NCI-H345 (cell line): Measurements from ENCODE around the gene ATP2A2.
"Not testable (repeated sequence)": the region's sequence is repeated elsewhere in the genome, so short reads cannot be mapped to it uniquely, and the experiment has no call there.

Experiments
- DNase-seq: peaks from one replicate; lab custom pipeline; 2025; lab: John Stamatoyannopoulos, UW

Gene ATP2A2

GRCh38 chr12:110280779-110281548 is at the start of gene ATP2A2:
Gene ATP2A2 (plus strand): TSS chr12:110281247. CDS start chr12:110281790, 543 bp downstream.
- peak; percentile 95 for DNase-seq

- no peak for DNase-seq
Measured at GRCh38 chr12:110233212-110233903, 47.7 kb upstream of the ATP2A2 start.

- DNase-seq = no peak
Measured at GRCh38 chr12:110234331-110234751, 46.7 kb upstream of the ATP2A2 start.

GRCh38 chr12:110234755-110235154 is 46.3 kb upstream of the ATP2A2 start:
- DNase-seq = no peak

GRCh38 chr12:110235383-110235782 is 45.7 kb upstream of the ATP2A2 start:
- DNase-seq = no peak

GRCh38 chr12:110243227-110243626 is 37.8 kb upstream of the ATP2A2 start:
- no peak for DNase-seq

- no peak for DNase-seq
Measured at GRCh38 chr12:110244372-110244771, 36.7 kb upstream of the ATP2A2 start.

- no peak for DNase-seq
Measured at GRCh38 chr12:110244829-110245228, 36.2 kb upstream of the ATP2A2 start.

GRCh38 chr12:110245369-110245772 is 35.7 kb upstream of the ATP2A2 start:
- DNase-seq = no peak

- no peak for DNase-seq
Measured at GRCh38 chr12:110246636-110247339, 34.3 kb upstream of the ATP2A2 start.

- no peak for DNase-seq
Measured at GRCh38 chr12:110247340-110248095, 33.5 kb upstream of the ATP2A2 start.

GRCh38 chr12:110248096-110248447 is 33.0 kb upstream of the ATP2A2 start:
- no peak for DNase-seq

- DNase-seq = no peak
Measured at GRCh38 chr12:110249105-110249504, 31.9 kb upstream of the ATP2A2 start.

- no peak for DNase-seq
Measured at GRCh38 chr12:110249716-110250225, 31.3 kb upstream of the ATP2A2 start.

GRCh38 chr12:110251381-110251780 is 29.7 kb upstream of the ATP2A2 start:
- no peak for DNase-seq

GRCh38 chr12:110252716-110253115 is 28.3 kb upstream of the ATP2A2 start:
- DNase-seq = no peak

GRCh38 chr12:110253176-110253575 is 27.9 kb upstream of the ATP2A2 start:
- no peak for DNase-seq

GRCh38 chr12:110254971-110255540 is 26.0 kb upstream of the ATP2A2 start:
- DNase-seq = peak; percentile 40

- DNase-seq = not testable (repeated sequence)
Measured at GRCh38 chr12:110255890-110256456, 25.1 kb upstream of the ATP2A2 start.

GRCh38 chr12:110256780-110257431 is 24.1 kb upstream of the ATP2A2 start:
- no peak for DNase-seq

- no peak for DNase-seq
Measured at GRCh38 chr12:110258466-110258865, 22.6 kb upstream of the ATP2A2 start.
